Nephron (organoid): ENCODE results near the gene MYO16.

Source experiments
- H3K27ac Mint-ChIP-seq, 3 experiments: 2 replicates each; pipeline ENCODE4 v1.8.0; 2020; ENCODE audit warnings: mixed read lengths in 3 of 3, mild to moderate bottlenecking in 2 of 3, moderate library complexity in 1 of 3
- H3K27me3 Mint-ChIP-seq: 2 replicates; pipeline ENCODE4 v1.8.0; 2021; ENCODE audit warnings: low read depth, mild to moderate bottlenecking, moderate library complexity, mixed read lengths
- H3K36me3 Mint-ChIP-seq: 2 replicates; pipeline ENCODE4 v1.8.0; 2020; ENCODE audit warnings: low read depth, mixed read lengths
- H3K4me1 Mint-ChIP-seq: 2 replicates; pipeline ENCODE4 v1.8.0; 2020; ENCODE audit warnings: mixed read lengths
- H3K4me3 Mint-ChIP-seq, 3 experiments: 2 replicates each; pipeline ENCODE4 v1.8.0; 2020; ENCODE audit warnings: mild to moderate bottlenecking in 3 of 3, mixed read lengths in 3 of 3, moderate library complexity in 2 of 3
- H3K9me3 Mint-ChIP-seq: 2 replicates; pipeline ENCODE4 v1.8.0; 2020; ENCODE audit warnings: mixed read lengths
- CTCF ChIP-seq, 3 experiments: fragments of 200-600 bp; sonication (generic); IDR thresholded peaks; one replicate each; pipeline ENCODE4 v1.5.0; 2021; ENCODE audit warnings: antibody characterized with exemption in 3 of 3; ENCODE audit not compliant: unreplicated experiment in 3 of 3

The MYO16 gene

GRCh38 chr13:108980237-108980636 lies 350.8 kb downstream of the MYO16 start:
- Mint-ChIP-seq H3K4me3 (no peak overlapping the region), H3K4me1 (peaks cover 5% of the 10 kb centered on the region), H3K27me3 (no peaks in the 10 kb centered on the region), H3K27ac (no peak overlapping the region), H3K9me3 (peaks cover 6% of the 10 kb centered on the region), H3K36me3 (no peaks in the 10 kb centered on the region)
- no peak for TF ChIP-seq CTCF (IDR thresholded peaks at IDR 0.05; ENCODE audit: unreplicated experiment in 3 of 3)

- Mint-ChIP-seq H3K27ac (no peak overlapping the region), H3K4me3 (no peak overlapping the region), H3K36me3 (no peaks in the 10 kb centered on the region), H3K27me3 (no peaks in the 10 kb centered on the region), H3K9me3 (peaks cover 6% of the 10 kb centered on the region), H3K4me1 (peaks cover 5% of the 10 kb centered on the region)
- no peak for TF ChIP-seq CTCF (IDR thresholded peaks at IDR 0.05; ENCODE audit: unreplicated experiment in 3 of 3)
These were observed 352.0 kb downstream of the MYO16 start for GRCh38 chr13:108981407-108981806.

- TF ChIP-seq CTCF (IDR thresholded peaks at IDR 0.05; ENCODE audit: unreplicated experiment in 3 of 3): no peak
- Mint-ChIP-seq H3K4me3 (no peak overlapping the region), H3K9me3 (peaks cover 2% of the 10 kb centered on the region), H3K36me3 (no peaks in the 10 kb centered on the region), H3K4me1 (peaks cover 5% of the 10 kb centered on the region), H3K27me3 (no peaks in the 10 kb centered on the region), H3K27ac (no peak overlapping the region)
These were observed 353.9 kb downstream of the MYO16 start for GRCh38 chr13:108983273-108983672.

- Mint-ChIP-seq H3K4me3 (no peak overlapping the region), H3K9me3 (no peaks in the 10 kb centered on the region), H3K36me3 (no peaks in the 10 kb centered on the region), H3K27me3 (no peaks in the 10 kb centered on the region), H3K4me1 (peaks cover 5% of the 10 kb centered on the region), H3K27ac (no peak overlapping the region)
- no peak for TF ChIP-seq CTCF (IDR thresholded peaks at IDR 0.05; ENCODE audit: unreplicated experiment in 3 of 3)
These were observed 355.0 kb downstream of the MYO16 start for GRCh38 chr13:108984251-108984920.

GRCh38 chr13:108985166-108985565 lies 355.8 kb downstream of the MYO16 start:
- Mint-ChIP-seq H3K36me3 (no peaks in the 10 kb centered on the region), H3K27me3 (no peaks in the 10 kb centered on the region), H3K4me1 (peaks cover 4% of the 10 kb centered on the region), H3K27ac (no peak overlapping the region), H3K4me3 (no peak overlapping the region), H3K9me3 (no peaks in the 10 kb centered on the region)
- no peak for TF ChIP-seq CTCF (IDR thresholded peaks at IDR 0.05; ENCODE audit: unreplicated experiment in 3 of 3)

- H3K27ac Mint-ChIP-seq: no peak overlapping the region
- no peak for TF ChIP-seq CTCF (IDR thresholded peaks at IDR 0.05; ENCODE audit: unreplicated experiment in 3 of 3)
- no peaks in the 10 kb centered on the region for H3K27me3 Mint-ChIP-seq
- no peak overlapping the region for H3K4me3 Mint-ChIP-seq
- no peaks in the 10 kb centered on the region for H3K4me1 Mint-ChIP-seq
- no peaks in the 10 kb centered on the region for H3K36me3 Mint-ChIP-seq
- no peaks in the 10 kb centered on the region for H3K9me3 Mint-ChIP-seq
These were observed 358.1 kb downstream of the MYO16 start for GRCh38 chr13:108987517-108987916.
